Body of pancreas (tissue), 4 donors: ENCODE data around the gene TNFSF10. TPM values are rescaled to one million over a fixed set of nuclear protein-coding genes. Genes with fewer than 3 reads are reported as not detected.

Source experiments
- ATAC-seq: fragments of 150-250 bp; one replicate; pipeline ENCODE4 v1.9.1; 2016
- DNase-seq, 4 donors: peaks; one replicate each; pipeline ENCODE4 v3.0.0-alpha.2; 2019
- H3K27ac ChIP-seq, 4 donors: fragments of 200-600 bp; sonication (generic); 1 replicate in 3 of 4; 2 replicates in 1 of 4; pipeline versions ENCODE4 v1.5.1 to v1.6.1; 2016 to 2019; ENCODE audit warnings: mild to moderate bottlenecking in 1 of 4, mixed read lengths in 1 of 4, moderate library complexity in 1 of 4
- H3K27me3 ChIP-seq, 2 donors: fragments of 200-600 bp; sonication (generic); one replicate each; pipeline ENCODE4 v1.6.0; 2016; ENCODE audit warnings: mild to moderate bottlenecking in 1 of 2
- H3K36me3 ChIP-seq, 2 donors: fragments of 200-600 bp; sonication (generic); replicated peaks in 1 of 2; 2 replicates each; pipeline ENCODE4 v1.5.1; 2016; ENCODE audit warnings: low read depth in 2 of 2; ENCODE audit not compliant: insufficient read depth in 1 of 2
- H3K4me1 ChIP-seq: fragments of 200-600 bp; sonication (generic); one replicate; pipeline ENCODE4 v1.6.0; 2016
- H3K4me3 ChIP-seq, 2 donors: fragments of 200-600 bp; sonication (generic); 1 replicate in 1 of 2; 2 replicates in 1 of 2; pipeline ENCODE4 v1.5.1; 2016 to 2019
- H3K9me3 ChIP-seq, 3 donors: fragments of 200-600 bp; sonication (generic); 1 replicate in 2 of 3; 2 replicates in 1 of 3; pipeline ENCODE4 v1.5.1; 2016
- CTCF ChIP-seq, 7 experiments: fragments of 450-650 bp in 4 of 7; fragments of 200-600 bp in 3 of 7; sonication (generic) in 3 of 7; IDR thresholded peaks; one replicate each; pipeline ENCODE4 v1.5.1; 2016 to 2019; ENCODE audit warnings: antibody characterized with exemption in 7 of 7
- POLR2A ChIP-seq, 3 donors: fragments of 450-650 bp; IDR thresholded peaks; one replicate each; pipeline ENCODE4 v1.6.1; 2016; ENCODE audit warnings: antibody characterized with exemption in 3 of 3, mild to moderate bottlenecking in 2 of 3
- WGBS, 2 donors: methylation state at CpG; one replicate each; pipeline ENCODE4 v1.1.5; 2017; 5-methylcytosine and 5-hydroxymethylcytosine counted together
- intact Hi-C: fragments of 100-400 bp; cut with DNase I; formaldehyde crosslinking; loops from one replicate; pipeline ENCODE4 v1.15.1; 2023
- total RNA-seq, 2 donors: library from RNA; depleted of rRNA; stranded (reverse); fragments of >200 nt; gene quantifications; one replicate each; pipeline ENCODE4 v1.1.0, GENCODE V29; 2016

The TNFSF10 gene
- total RNA-seq, 2 donors from 2014 or later = 27.5 to 40.9 TPM

DNA sequence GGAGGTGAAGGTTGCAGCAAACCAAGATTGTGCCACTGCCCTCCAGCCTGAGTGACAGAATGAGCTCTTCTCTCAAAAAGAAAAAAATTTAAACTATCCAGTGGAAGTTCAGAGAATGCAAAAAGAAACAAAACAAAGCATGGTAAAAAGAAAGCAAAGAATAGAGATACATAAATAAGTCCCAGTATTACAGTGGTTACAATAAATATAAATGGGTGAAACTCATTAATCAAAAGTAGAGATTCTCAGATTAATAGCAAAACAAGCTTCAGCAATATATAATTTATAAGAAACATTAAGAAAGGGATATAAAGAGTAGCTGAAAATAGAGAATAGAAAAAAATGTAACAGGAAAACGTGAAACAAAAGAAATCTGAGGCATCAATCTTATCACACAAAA, 51.3 kb downstream of the TNFSF10 start:
- Histone ChIP-seq H3K9me3 (no peaks in the 10 kb centered on the region), H3K27me3 (no peaks in the 10 kb centered on the region), H3K4me1 (no peaks in the 10 kb centered on the region), H3K36me3 (no peaks in the 10 kb centered on the region), H3K27ac (no peak overlapping the region), H3K4me3 (no peak overlapping the region)
- WGBS, 2 donors = 45 to 56% methylated on average over 1 of the region's 1 CpG
- DNase-seq (no peak), ATAC-seq (no peak)
- intact Hi-C loops = no loop called here
- no peak for TF ChIP-seq CTCF (IDR thresholded peaks at IDR 0.05)
- TF ChIP-seq POLR2A (IDR thresholded peaks at IDR 0.05) = no peak

- DNase-seq (no peak), ATAC-seq (no peak)
- no peaks in the 10 kb centered on the region for H3K9me3 ChIP-seq
- no peak overlapping the region for H3K4me3 ChIP-seq
- intact Hi-C loops = no loop called here
- H3K27me3 ChIP-seq = no peaks in the 10 kb centered on the region
- H3K4me1 ChIP-seq = no peaks in the 10 kb centered on the region
- H3K27ac ChIP-seq = no peak overlapping the region
- TF ChIP-seq POLR2A (IDR thresholded peaks at IDR 0.05) (no peak), CTCF (IDR thresholded peaks at IDR 0.05) (no peak)
- 94 to 96% methylated on average over 1 of the region's 1 CpG for WGBS, 2 donors
- no peaks in the 10 kb centered on the region for H3K36me3 ChIP-seq
Measured at GRCh38 chr3:172470588-172470987, 52.6 kb downstream of the TNFSF10 start.

- TF ChIP-seq POLR2A (IDR thresholded peaks at IDR 0.05) (no peak), CTCF (IDR thresholded peaks at IDR 0.05) (no peak)
- ATAC-seq = no peak
- Histone ChIP-seq H3K9me3 (no peaks in the 10 kb centered on the region), H3K27me3 (no peaks in the 10 kb centered on the region), H3K4me3 (no peak overlapping the region), H3K36me3 (no peaks in the 10 kb centered on the region), H3K4me1 (no peaks in the 10 kb centered on the region), H3K27ac (no peak overlapping the region)
- no peak for DNase-seq
- intact Hi-C loops = no loop called here
- WGBS, 2 donors = 76 to 79% methylated on average over 2 of the region's 2 CpGs
Measured at GRCh38 chr3:172467170-172467824, 55.9 kb downstream of the TNFSF10 start.

GRCh38 chr3:172466553-172467130, 56.6 kb downstream of the TNFSF10 start:
- Histone ChIP-seq H3K4me3 (no peak overlapping the region), H3K27me3 (no peaks in the 10 kb centered on the region), H3K9me3 (no peaks in the 10 kb centered on the region), H3K4me1 (no peaks in the 10 kb centered on the region), H3K36me3 (no peaks in the 10 kb centered on the region), H3K27ac (no peak overlapping the region)
- 72% methylated on average over 4 of the region's 4 CpGs for WGBS, 2 donors
- no peak for TF ChIP-seq POLR2A (IDR thresholded peaks at IDR 0.05)
- no peak for TF ChIP-seq CTCF (IDR thresholded peaks at IDR 0.05)
- ATAC-seq (no peak), DNase-seq (no peak)
- intact Hi-C loops = no loop called here

- ATAC-seq (no peak), DNase-seq (no peak)
- intact Hi-C loops = no loop called here
- Histone ChIP-seq H3K27me3 (no peaks in the 10 kb centered on the region), H3K27ac (no peak overlapping the region), H3K9me3 (no peaks in the 10 kb centered on the region), H3K4me3 (no peak overlapping the region), H3K4me1 (no peaks in the 10 kb centered on the region), H3K36me3 (no peaks in the 10 kb centered on the region)
- no peak for TF ChIP-seq POLR2A (IDR thresholded peaks at IDR 0.05)
- TF ChIP-seq CTCF (IDR thresholded peaks at IDR 0.05) = no peak
Measured at GRCh38 chr3:172465281-172465680, 57.9 kb downstream of the TNFSF10 start.
